K562 (cell line): ENCODE results near the gene HAS3. TPM values are rescaled to one million over a fixed set of nuclear protein-coding genes. Genes with fewer than 3 reads are reported as not detected.

Experiments used
- ATAC-seq: fragments of 200-7000 bp; cut with Tn5 transposase; 3 replicates; pipeline ENCODE4 v1.9.1; 2020; ENCODE audit warnings: moderate library complexity
- BruUV-seq: library from RNA; stranded (reverse); fragments of 400-500 nt; replicated peaks from 2 replicates; lab custom pipeline; 2021; lab: Mats Ljungman, UMichigan
- CTCF ChIA-PET: fragments of 300-600 bp; formaldehyde crosslinking; extraction: SDS; loops from one replicate; lab custom pipeline; 2021; ENCODE audit warnings: low intra/inter-chr PET ratio; lab: Yijun Ruan, JAX
- POLR2A ChIA-PET: fragments of 300-600, 350-650 bp; sonication (Branson Sonifier 250); formaldehyde crosslinking; extraction: SDS; loops from one replicate; lab custom pipeline; 2021; ENCODE audit warnings: antibody characterized with exemption, inconsistent platforms; lab: Yijun Ruan, JAX
- DNase-seq, 4 experiments: peaks; one replicate each; pipeline versions ENCODE4 v3.0.0 to v3.0.0-alpha.2; 2011 to 2018; ENCODE audit warnings: low spot score in 3 of 4, mixed read lengths in 3 of 4; ENCODE audit errors: extremely low read depth in 1 of 4
- FAIRE-seq: peaks from 2 replicates; lab custom pipeline; 2011; peaks lifted over from hg19 to GRCh38; lab: Jason Lieb, UNC
- H2AFZ ChIP-seq: 2 replicates; pipeline ENCODE4 v1.6.0; 2011; ENCODE audit warnings: low read depth, low read length, control low read depth, inconsistent platforms
- H3K27ac ChIP-seq: fragments of 200-600 bp; 3 replicates; pipeline ENCODE4 v1.8.0; 2011; ENCODE audit warnings: low read depth, mild to moderate bottlenecking, control low read depth, inconsistent platforms, low read length, moderate library complexity, mixed read lengths; ENCODE audit errors: extremely low read depth
- H3K27me3 ChIP-seq, 2 experiments: fragments of 300-600 bp in 1 of 2; 2 replicates in 1 of 2; 3 replicates in 1 of 2; pipeline versions ENCODE4 v1.6.0 to v1.8.0; 2011; ENCODE audit warnings: inconsistent platforms in 2 of 2, low read length in 2 of 2, mild to moderate bottlenecking in 1 of 2, mixed read lengths in 1 of 2, moderate library complexity in 1 of 2; ENCODE audit not compliant: control insufficient read depth in 2 of 2, insufficient read depth in 2 of 2
- H3K36me3 ChIP-seq: fragments of 300-600 bp; 3 replicates; pipeline ENCODE4 v1.8.0; 2011; ENCODE audit warnings: mild to moderate bottlenecking, low read length, inconsistent platforms; ENCODE audit not compliant: control insufficient read depth, insufficient read depth
- H3K4me1 ChIP-seq, 2 experiments: fragments of 200-600 bp in 1 of 2; replicated peaks in 1 of 2; 2 replicates in 1 of 2; 3 replicates in 1 of 2; pipeline versions ENCODE4 v1.5.1 to v1.8.0; 2011; ENCODE audit warnings: inconsistent platforms in 2 of 2, low read length in 2 of 2, mild to moderate bottlenecking in 1 of 2, mixed read lengths in 1 of 2, moderate library complexity in 1 of 2; ENCODE audit not compliant: control insufficient read depth in 2 of 2, insufficient read depth in 2 of 2
- H3K4me2 ChIP-seq: 2 replicates; pipeline ENCODE4 v1.6.1; 2011; ENCODE audit warnings: low read length, control low read depth, inconsistent platforms, mixed read lengths; ENCODE audit not compliant: insufficient read depth
- H3K4me3 ChIP-seq: fragments of 200-600 bp; sonication (generic), shearing (Covaris generic); 2 replicates; pipeline ENCODE4 v1.5.1; 2016; ENCODE audit warnings: control low read depth, inconsistent platforms
- H3K79me2 ChIP-seq: fragments of 200-600 bp; 3 replicates; pipeline ENCODE4 v1.8.0; 2011; ENCODE audit warnings: low read length, inconsistent platforms; ENCODE audit not compliant: control insufficient read depth, insufficient read depth
- H3K9ac ChIP-seq, 2 experiments: 2 replicates each; pipeline versions ENCODE4 v1.6.0 to v1.6.1; 2011; ENCODE audit warnings: low read depth in 2 of 2, low read length in 2 of 2, control low read depth in 1 of 2, inconsistent platforms in 1 of 2, mild to moderate bottlenecking in 1 of 2, mixed read lengths in 1 of 2; ENCODE audit not compliant: insufficient read depth in 1 of 2
- H3K9me1 ChIP-seq: one replicate; pipeline ENCODE4 v1.6.0; 2011; ENCODE audit warnings: inconsistent platforms, mild to moderate bottlenecking, low read length, moderate library complexity; ENCODE audit not compliant: control insufficient read depth, insufficient read depth
- H3K9me3 ChIP-seq: replicated peaks from 2 replicates; pipeline ENCODE4 v1.5.1; 2011; ENCODE audit warnings: low read depth, low read length, inconsistent platforms; ENCODE audit not compliant: control insufficient read depth, insufficient read depth
- H4K20me1 ChIP-seq: replicated peaks from 2 replicates; pipeline ENCODE4 v1.6.1; 2011; ENCODE audit warnings: low read length, inconsistent platforms, mixed read lengths; ENCODE audit not compliant: control insufficient read depth, insufficient read depth
- CCNT2 ChIP-seq: IDR thresholded peaks from 2 replicates; pipeline ENCODE4 v1.6.1; 2011; ENCODE audit warnings: borderline replicate concordance, low read depth, mild to moderate bottlenecking, moderate library complexity, mixed read lengths, low read length; ENCODE audit not compliant: insufficient read length; ENCODE audit errors: extremely low read depth
- FIP1L1 ChIP-seq: fragments of 200-400 bp; formaldehyde crosslinking; IDR thresholded peaks from 2 replicates; pipeline ENCODE4 v1.6.1; 2018; ENCODE audit warnings: mild to moderate bottlenecking, low read depth, low read length; ENCODE audit not compliant: poor library complexity, severe bottlenecking
- GATAD2A ChIP-seq: fragments of 450-650 bp; IDR thresholded peaks from 2 replicates; pipeline ENCODE4 v1.6.1; 2017
- HNRNPL ChIP-seq: fragments of 200-400 bp; formaldehyde crosslinking; IDR thresholded peaks from 2 replicates; pipeline ENCODE4 v1.6.1; 2017; ENCODE audit warnings: low read depth, mild to moderate bottlenecking, low read length
- MAFF ChIP-seq: IDR thresholded peaks from 2 replicates; pipeline ENCODE4 v1.6.1; 2012; ENCODE audit warnings: low read length, improper control_type of control experiment
- NCOA1 ChIP-seq: fragments of 450-650 bp; IDR thresholded peaks from 2 replicates; pipeline ENCODE4 v1.6.1; 2016; ENCODE audit warnings: low read depth
- NCOA2 ChIP-seq, 2 experiments: fragments of 450-650 bp; IDR thresholded peaks; 2 replicates each; pipeline ENCODE4 v1.6.1; 2018; ENCODE audit warnings: mild to moderate bottlenecking in 2 of 2, moderate library complexity in 1 of 2; ENCODE audit not compliant: partially characterized antibody in 2 of 2
- PKNOX1 ChIP-seq: fragments of 450-650 bp; IDR thresholded peaks from 2 replicates; pipeline ENCODE4 v1.6.1; 2016
- SRSF7 ChIP-seq: fragments of 200-400 bp; formaldehyde crosslinking; optimal IDR thresholded peaks from 2 replicates; pipeline ENCODE3; 2017; ENCODE audit warnings: mild to moderate bottlenecking, low read depth, low read length
- TAF15 ChIP-seq: fragments of 200-400 bp; formaldehyde crosslinking; IDR thresholded peaks from 2 replicates; pipeline ENCODE4 v1.6.1; 2017; ENCODE audit warnings: mild to moderate bottlenecking, low read depth, low read length, moderate library complexity
- TGIF2 ChIP-seq: sonication (generic); formaldehyde crosslinking; IDR thresholded peaks from 2 replicates; pipeline ENCODE4 v1.8.1; 2022; ENCODE audit warnings: mild to moderate bottlenecking, missing genetic modification reagents, moderate library complexity
- ZBTB33 ChIP-seq: sonication (generic); formaldehyde crosslinking; IDR thresholded peaks from 2 replicates; pipeline ENCODE4 v1.8.1; 2023; ENCODE audit warnings: mild to moderate bottlenecking, missing genetic modification reagents
- ZFP1 ChIP-seq: fragments of 450-650 bp; formaldehyde crosslinking; IDR thresholded peaks from 2 replicates; pipeline ENCODE4 v1.4.0; 2020; ENCODE audit warnings: mild to moderate bottlenecking, mixed read lengths
- ZNF239 ChIP-seq: fragments of 250-450 bp; sonication (Bioruptor Pico); IDR thresholded peaks from 2 replicates; pipeline ENCODE4 v1.4.0; 2020; ENCODE audit warnings: mild to moderate bottlenecking
- ZNF3 ChIP-seq: fragments of 250-450 bp; sonication (Bioruptor Pico); IDR thresholded peaks from 2 replicates; pipeline ENCODE4 v1.5.0; 2021; ENCODE audit warnings: mild to moderate bottlenecking, moderate library complexity
- ZNF395 ChIP-seq: fragments of 200-800 bp; sonication (Bioruptor generic); IDR thresholded peaks from 2 replicates; pipeline ENCODE4 v1.6.1; 2017; ENCODE audit warnings: missing genetic modification characterization, missing compliant biosample characterization
- ZNF507 ChIP-seq: conservative IDR thresholded peaks from 2 replicates; pipeline ENCODE4 v1.6.1; 2017; ENCODE audit warnings: missing genetic modification characterization, missing compliant biosample characterization
- WGBS: fragments of 100-300 bp; shearing (Covaris generic); methylation state at CpG from one replicate; pipeline ENCODE4 v1.1.6; 2016; ENCODE audit warnings: low coverage, mixed read lengths; ENCODE audit not compliant: insufficient coverage; ENCODE audit errors: missing lambda C conversion rate; 5-methylcytosine and 5-hydroxymethylcytosine counted together
- in situ Hi-C: fragments of 300-500 bp; cut with MboI; formaldehyde crosslinking; loops from 4 replicates; pipeline ENCODE4 v1.15.0; 2018; ENCODE audit warnings: inconsistent platforms, mixed read lengths
- intact Hi-C: fragments of 100-400 bp; cut with micrococcal nuclease; formaldehyde crosslinking; loops from 2 replicates; pipeline ENCODE4 v1.14.2; 2022
- polyA plus RNA-seq, 8 experiments: library from polyadenylated mRNA; depleted of rRNA in 4 of 8; stranded (reverse) in 5 of 8; unstranded in 3 of 8; fragments of >200 nt; fragmentation: Nextera tagmentation in 2 of 8; fragmentation: Illumina TruSeq in 1 of 8; extraction: Ambion mirVana in 2 of 8; extraction: Trizol in 1 of 8; gene quantifications; 2 replicates each; pipeline versions ENCODE4 v1.2.1 to v1.2.3, GENCODE V29; 2011 to 2014; ENCODE audit warnings: inconsistent platforms in 1 of 8, missing spikeins in 1 of 8
- total RNA-seq, 7 experiments: library from RNA; depleted of rRNA in 6 of 7; stranded (reverse); fragments of >200 nt in 6 of 7; fragmentation: Illumina TruSeq in 2 of 7; extraction: Trizol in 2 of 7; gene quantifications; 2 replicates each; pipeline versions ENCODE4 v1.2.1 to v1.2.3, GENCODE V29; 2011 to 2021; ENCODE audit warnings: low replicate concordance in 1 of 7

HAS3 gene
- total and polyA plus RNA-seq, 9 of the 15 experiments (the other 6 are each of a cell fraction or from before 2014, with no cell fraction given), result 0.04 to 0.33 (median 0.13) TPM; not detected in 1

GRCh38 chr16:69107316-69107962 is 2.0 kb downstream of the HAS3 start:
- no TSS peak for BruUV-seq
- Histone ChIP-seq H2AFZ (no peak overlapping the region), H3K27me3 (peaks cover 2 to 8% of the 10 kb centered on the region in 2 experiments; a peak in 1 of 5 replicates), H3K4me1 (peaks cover 2 to 33% of the 10 kb centered on the region in 2 experiments; a peak in 4 of 5 replicates), H3K27ac (no peak overlapping the region), H3K9me3 (no peaks in the 10 kb centered on the region), H3K79me2 (no peaks in the 10 kb centered on the region), H3K9ac (no peak overlapping the region), H4K20me1 (0 out of 2 replicates have a peak, but pooled peaks cover 4% of the 10 kb centered on the region), H3K4me2 (no peak overlapping the region), H3K4me3 (no peak overlapping the region), H3K9me1 (peaks cover 4% of the 10 kb centered on the region), H3K36me3 (peaks cover 3% of the 10 kb centered on the region; the same call in 2 of the 3 replicates)
- in situ Hi-C loops (no loop called here), intact Hi-C loops (loop anchor here (5.0 kb wide), 2 partner anchors 120 to 260 kb away; no protein-coding TSS in a partner anchor)
- ChIA-PET CTCF (interaction anchor here (0.6 kb wide), 1 partner anchor 10 kb away, joined by 6 read pairs; no protein-coding TSS in a partner anchor), POLR2A (interaction anchor here (0.6 to 1.2 kb wide), 5 partner anchors 8 to 630 kb away, joined by 4 read pairs; no protein-coding TSS in a partner anchor)
- ATAC-seq (no peak), FAIRE-seq (no peak), DNase-seq (no peak)
- TF ChIP-seq ZNF3 (CRISPR knock-in tag) (no peak), TAF15 (no peak), PKNOX1 (no peak), SRSF7 (no peak), TGIF2 (CRISPR knock-in tag) (no peak), ZNF239 (CRISPR knock-in tag) (no peak), ZBTB33 (CRISPR knock-in tag) (peak; percentile 72), NCOA1 (no peak), GATAD2A (no peak), ZNF395 (no peak), HNRNPL (0 out of 2 replicates have a peak, but pooled peaks have one; percentile 59), ZNF507 (tag) (no peak), MAFF (no peak), NCOA2 (IDR thresholded peaks at IDR 0.05; ENCODE audit: partially characterized antibody in 2 of 2) (no peak), CCNT2 (peak; percentile 24), FIP1L1 (peak; percentile 29), ZFP1 (CRISPR knock-in tag) (no peak)
- WGBS, result 94% methylated on average over 22 of the region's 52 CpGs
